Central memory CD8-positive, alpha-beta T cell (primary cell): Measurements from ENCODE around the gene CHMP6.

Experiments
- ATAC-seq: fragments of 150-1000 bp; cut with Tn5 transposase; replicated peaks from 2 replicates; pipeline ENCODE4 v1.10.0; 2022; ENCODE audit warnings: mild to moderate bottlenecking, moderate FRiP score, moderate number of reproducible peaks; ENCODE audit not compliant: poor library complexity, severe bottlenecking; ENCODE audit errors: extremely low read depth
- DNase-seq, 2 donors: peaks; one replicate each; pipeline ENCODE4 v3.0.0; 2021; ENCODE audit warnings: low spot score in 2 of 2
- H3K27ac Mint-ChIP-seq: one replicate; pipeline ENCODE4 v1.8.0; 2022; ENCODE audit warnings: low read depth, mild to moderate bottlenecking, moderate library complexity, mixed read lengths
- H3K27me3 Mint-ChIP-seq: one replicate; pipeline ENCODE4 v1.8.0; 2022; ENCODE audit warnings: mixed read lengths
- H3K36me3 Mint-ChIP-seq: one replicate; pipeline ENCODE4 v1.8.0; 2022; ENCODE audit warnings: mild to moderate bottlenecking, moderate library complexity, mixed read lengths; ENCODE audit not compliant: insufficient read depth
- H3K4me1 Mint-ChIP-seq: one replicate; pipeline ENCODE4 v1.8.0; 2022; ENCODE audit warnings: mixed read lengths
- H3K4me3 Mint-ChIP-seq: one replicate; pipeline ENCODE4 v1.8.0; 2022; ENCODE audit warnings: mild to moderate bottlenecking, moderate library complexity, mixed read lengths
- H3K9me3 Mint-ChIP-seq: one replicate; pipeline ENCODE4 v1.8.0; 2022; ENCODE audit warnings: mixed read lengths

CHMP6 gene

GRCh38 chr17:80996422-80997305 lies 5.0 kb downstream of the CHMP6 start:
- Mint-ChIP-seq H3K9me3 (no peaks in the 10 kb centered on the region), H3K27ac (no peak overlapping the region), H3K4me1 (peaks cover 23% of the 10 kb centered on the region), H3K4me3 (no peak overlapping the region), H3K27me3 (no peaks in the 10 kb centered on the region), H3K36me3 (peaks cover 11% of the 10 kb centered on the region)
- ATAC-seq (no peak), DNase-seq (no peak)

GRCh38 chr17:80997424-80998117 lies 5.9 kb downstream of the CHMP6 start:
- peaks cover 23% of the 10 kb centered on the region for H3K4me1 Mint-ChIP-seq
- H3K9me3 Mint-ChIP-seq: no peaks in the 10 kb centered on the region
- DNase-seq (no peak), ATAC-seq (no peak)
- H3K27me3 Mint-ChIP-seq: no peaks in the 10 kb centered on the region
- peaks cover 11% of the 10 kb centered on the region for H3K36me3 Mint-ChIP-seq
- H3K27ac Mint-ChIP-seq: no peak overlapping the region
- no peak overlapping the region for H3K4me3 Mint-ChIP-seq

GRCh38 chr17:80998118-80998747 lies 6.6 kb downstream of the CHMP6 start:
- Mint-ChIP-seq H3K9me3 (no peaks in the 10 kb centered on the region), H3K36me3 (peaks cover 9% of the 10 kb centered on the region), H3K4me1 (peaks cover 16% of the 10 kb centered on the region), H3K4me3 (no peak overlapping the region), H3K27ac (no peak overlapping the region), H3K27me3 (no peaks in the 10 kb centered on the region)
- ATAC-seq (no peak), DNase-seq (no peak)

GRCh38 chr17:80998748-80999535 lies 7.3 kb downstream of the CHMP6 start:
- Mint-ChIP-seq H3K4me3 (no peak overlapping the region), H3K36me3 (peaks cover 9% of the 10 kb centered on the region), H3K27ac (no peak overlapping the region), H3K9me3 (no peaks in the 10 kb centered on the region), H3K27me3 (no peaks in the 10 kb centered on the region), H3K4me1 (peaks cover 16% of the 10 kb centered on the region)
- DNase-seq (no peak), ATAC-seq (no peak)

- Mint-ChIP-seq H3K9me3 (no peaks in the 10 kb centered on the region), H3K36me3 (peaks cover 7% of the 10 kb centered on the region), H3K4me3 (no peak overlapping the region), H3K4me1 (peaks cover 19% of the 10 kb centered on the region), H3K27me3 (peaks cover 5% of the 10 kb centered on the region), H3K27ac (no peak overlapping the region)
- no peak for DNase-seq
- ATAC-seq: no peak
Observed at GRCh38 chr17:80999536-81000333, 8.1 kb downstream of the CHMP6 start.

- Mint-ChIP-seq H3K4me3 (no peak overlapping the region), H3K36me3 (peaks cover 7% of the 10 kb centered on the region), H3K9me3 (no peaks in the 10 kb centered on the region), H3K27ac (no peak overlapping the region), H3K27me3 (peaks cover 11% of the 10 kb centered on the region), H3K4me1 (peaks cover 22% of the 10 kb centered on the region)
- ATAC-seq (no peak), DNase-seq (no peak)
Observed at GRCh38 chr17:81000334-81000630, 8.6 kb downstream of the CHMP6 start.

GRCh38 chr17:81000631-81001357 lies 9.2 kb downstream of the CHMP6 start:
- Mint-ChIP-seq H3K27me3 (peaks cover 11% of the 10 kb centered on the region), H3K27ac (no peak overlapping the region), H3K4me1 (peaks cover 22% of the 10 kb centered on the region), H3K9me3 (no peaks in the 10 kb centered on the region), H3K36me3 (peaks cover 4% of the 10 kb centered on the region), H3K4me3 (no peak overlapping the region)
- no peak for DNase-seq
- no peak for ATAC-seq

- no peak for ATAC-seq
- Mint-ChIP-seq H3K4me1 (peaks cover 22% of the 10 kb centered on the region), H3K27ac (no peak overlapping the region), H3K4me3 (no peak overlapping the region), H3K27me3 (peaks cover 22% of the 10 kb centered on the region), H3K9me3 (no peaks in the 10 kb centered on the region), H3K36me3 (peaks cover 4% of the 10 kb centered on the region)
- DNase-seq: no peak
Observed at GRCh38 chr17:81002013-81002384, 10.4 kb downstream of the CHMP6 start.

- DNase-seq: no peak
- ATAC-seq: no peak
- peaks cover 4% of the 10 kb centered on the region for H3K36me3 Mint-ChIP-seq
- H3K27ac Mint-ChIP-seq: no peak overlapping the region
- H3K4me3 Mint-ChIP-seq: peak overlapping the region; percentile 31
- no peaks in the 10 kb centered on the region for H3K9me3 Mint-ChIP-seq
- peaks cover 25% of the 10 kb centered on the region for H3K27me3 Mint-ChIP-seq
- peaks cover 22% of the 10 kb centered on the region for H3K4me1 Mint-ChIP-seq
Observed at GRCh38 chr17:81002409-81003361, 11.0 kb downstream of the CHMP6 start.

GRCh38 chr17:81003711-81004475 lies 12.3 kb downstream of the CHMP6 start:
- no peak for DNase-seq
- peaks cover 2% of the 10 kb centered on the region for H3K36me3 Mint-ChIP-seq
- H3K4me1 Mint-ChIP-seq: peaks cover 19% of the 10 kb centered on the region
- no peaks in the 10 kb centered on the region for H3K9me3 Mint-ChIP-seq
- no peak for ATAC-seq
- peak overlapping the region; percentile 31 for H3K4me3 Mint-ChIP-seq
- peaks cover 25% of the 10 kb centered on the region for H3K27me3 Mint-ChIP-seq
- H3K27ac Mint-ChIP-seq: no peak overlapping the region
